HepG2 (cell line): ENCODE data around the gene CD46. TPM values are rescaled to one million over a fixed set of nuclear protein-coding genes. Genes with fewer than 3 reads are reported as not detected.
A peak's percentile ranks its signal among the peaks of the same experiment; 100 is the strongest.

ENCODE experiments used
- ARID2 ChIP-seq: sonication (generic); formaldehyde crosslinking; IDR thresholded peaks from 2 replicates; pipeline ENCODE4 v1.8.1; 2022; ENCODE audit warnings: mild to moderate bottlenecking, missing genetic modification reagents, borderline replicate concordance
- HNRNPK ChIP-seq: fragments of 200-400 bp; formaldehyde crosslinking; IDR thresholded peaks from 2 replicates; pipeline ENCODE4 v1.6.1; 2018; ENCODE audit warnings: low read length, low read depth, moderate library complexity, mild to moderate bottlenecking; ENCODE audit not compliant: poor library complexity, severe bottlenecking
- NRL ChIP-seq: sonication (generic); formaldehyde crosslinking; IDR thresholded peaks from 2 replicates; pipeline ENCODE4 v1.5.0; 2020; ENCODE audit warnings: missing genetic modification reagents, mild to moderate bottlenecking, moderate library complexity, borderline replicate concordance
- SOX5 ChIP-seq: IDR thresholded peaks from 2 replicates; pipeline ENCODE4 v1.6.1; 2016; ENCODE audit warnings: borderline replicate concordance
- ZBTB21 ChIP-seq: sonication (generic); formaldehyde crosslinking; IDR thresholded peaks from 2 replicates; pipeline ENCODE4 v1.4.0; 2020; ENCODE audit warnings: missing genetic modification reagents
- ZNF329 ChIP-seq: sonication (generic); formaldehyde crosslinking; IDR thresholded peaks from 2 replicates; pipeline ENCODE4 v1.9.0; 2021; ENCODE audit warnings: low read depth, mild to moderate bottlenecking, missing genetic modification reagents
- ZNF430 ChIP-seq: sonication (generic); formaldehyde crosslinking; IDR thresholded peaks from 2 replicates; pipeline ENCODE4 v1.9.0; 2021; ENCODE audit warnings: mild to moderate bottlenecking, missing genetic modification reagents
- ZNF660 ChIP-seq: sonication (generic); formaldehyde crosslinking; IDR thresholded peaks from 2 replicates; pipeline ENCODE4 v1.5.1; 2020; ENCODE audit warnings: mild to moderate bottlenecking, low read depth, missing genetic modification reagents, borderline replicate concordance
- ZSCAN21 ChIP-seq: sonication (generic); formaldehyde crosslinking; IDR thresholded peaks from 2 replicates; pipeline ENCODE4 v1.8.0; 2022; ENCODE audit warnings: mild to moderate bottlenecking, missing genetic modification reagents, moderate library complexity, borderline replicate concordance
- polyA plus RNA-seq, 8 experiments: library from polyadenylated mRNA; depleted of rRNA in 3 of 8; stranded (reverse) in 7 of 8; unstranded in 1 of 8; fragments of >200 nt; fragmentation: Illumina TruSeq in 4 of 8; extraction: Trizol in 4 of 8; gene quantifications; 2 replicates each; pipeline versions ENCODE4 v1.2.1 to v1.2.3, GENCODE V29; 2011 to 2016; ENCODE audit warnings: low read depth in 4 of 8, missing spikeins in 1 of 8, mixed read lengths in 1 of 8; ENCODE audit not compliant: insufficient read depth in 1 of 8
- total RNA-seq, 5 experiments: library from RNA; depleted of rRNA; stranded (reverse); fragments of >200 nt; fragmentation: Illumina TruSeq; extraction: Trizol; gene quantifications; 2 replicates each; pipeline ENCODE4 v1.2.3, GENCODE V29; 2016; ENCODE audit warnings: low read depth in 1 of 5
- TF ChIP-seq, protein P1 (sequence below): IDR thresholded peaks from 2 replicates; pipeline ENCODE4 v1.4.0; 2020; ENCODE audit warnings: mild to moderate bottlenecking, missing genetic modification reagents
- TF ChIP-seq, protein P2 (sequence below): IDR thresholded peaks from 2 replicates; pipeline ENCODE4 v1.6.1; 2018; ENCODE audit warnings: missing genetic modification reagents, mild to moderate bottlenecking, missing compliant biosample characterization
- TF ChIP-seq, protein P3 (sequence below): sonication (generic); formaldehyde crosslinking; IDR thresholded peaks from 2 replicates; pipeline ENCODE4 v1.5.1; 2020; ENCODE audit warnings: mild to moderate bottlenecking, missing genetic modification reagents, moderate library complexity
- TF ChIP-seq, protein P4 (sequence below): sonication (generic); formaldehyde crosslinking; IDR thresholded peaks from 2 replicates; pipeline ENCODE4 v1.5.0; 2020; ENCODE audit warnings: mild to moderate bottlenecking, missing genetic modification reagents, borderline replicate concordance
- TF ChIP-seq, protein P5 (sequence below): IDR thresholded peaks from 2 replicates; pipeline ENCODE4 v1.6.1; 2016; ENCODE audit warnings: low read depth, borderline replicate concordance
- TF ChIP-seq, protein P6 (sequence below): sonication (generic); formaldehyde crosslinking; IDR thresholded peaks from 2 replicates; pipeline ENCODE4 v1.4.0; 2020; ENCODE audit warnings: missing genetic modification reagents

The CD46 gene
- total and polyA plus RNA-seq, 2 of the 13 experiments (the other 11 are each of a cell fraction or from before 2014, with no cell fraction given) = 130 to 277 TPM

DNA sequence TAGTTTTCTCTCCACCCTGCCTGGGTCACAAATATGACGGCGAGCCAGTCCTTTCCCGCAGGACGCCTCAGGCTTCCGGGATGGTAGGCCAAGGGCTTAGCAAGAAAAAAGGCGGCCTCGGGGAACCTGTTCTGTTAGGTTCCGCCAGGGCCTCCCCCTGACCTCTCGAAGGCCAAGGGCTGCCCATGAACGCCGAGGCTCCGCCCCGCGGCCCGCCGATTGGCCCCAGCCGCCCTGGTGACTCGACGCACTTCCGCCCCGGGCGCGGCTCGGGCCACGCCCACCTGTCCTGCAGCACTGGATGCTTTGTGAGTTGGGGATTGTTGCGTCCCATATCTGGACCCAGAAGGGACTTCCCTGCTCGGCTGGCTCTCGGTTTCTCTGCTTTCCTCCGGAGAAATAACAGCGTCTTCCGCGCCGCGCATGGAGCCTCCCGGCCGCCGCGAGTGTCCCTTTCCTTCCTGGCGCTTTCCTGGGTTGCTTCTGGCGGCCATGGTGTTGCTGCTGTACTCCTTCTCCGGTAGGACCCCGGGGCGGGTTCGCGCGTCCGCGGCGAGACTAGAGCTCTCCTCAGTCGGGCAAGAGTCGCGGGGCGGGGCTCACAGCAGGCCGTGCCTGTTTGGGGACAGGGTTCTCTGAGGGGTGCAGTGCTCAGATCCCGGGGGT lies at the start of gene CD46 (continued):
- TF ChIP-seq, protein P1, sequence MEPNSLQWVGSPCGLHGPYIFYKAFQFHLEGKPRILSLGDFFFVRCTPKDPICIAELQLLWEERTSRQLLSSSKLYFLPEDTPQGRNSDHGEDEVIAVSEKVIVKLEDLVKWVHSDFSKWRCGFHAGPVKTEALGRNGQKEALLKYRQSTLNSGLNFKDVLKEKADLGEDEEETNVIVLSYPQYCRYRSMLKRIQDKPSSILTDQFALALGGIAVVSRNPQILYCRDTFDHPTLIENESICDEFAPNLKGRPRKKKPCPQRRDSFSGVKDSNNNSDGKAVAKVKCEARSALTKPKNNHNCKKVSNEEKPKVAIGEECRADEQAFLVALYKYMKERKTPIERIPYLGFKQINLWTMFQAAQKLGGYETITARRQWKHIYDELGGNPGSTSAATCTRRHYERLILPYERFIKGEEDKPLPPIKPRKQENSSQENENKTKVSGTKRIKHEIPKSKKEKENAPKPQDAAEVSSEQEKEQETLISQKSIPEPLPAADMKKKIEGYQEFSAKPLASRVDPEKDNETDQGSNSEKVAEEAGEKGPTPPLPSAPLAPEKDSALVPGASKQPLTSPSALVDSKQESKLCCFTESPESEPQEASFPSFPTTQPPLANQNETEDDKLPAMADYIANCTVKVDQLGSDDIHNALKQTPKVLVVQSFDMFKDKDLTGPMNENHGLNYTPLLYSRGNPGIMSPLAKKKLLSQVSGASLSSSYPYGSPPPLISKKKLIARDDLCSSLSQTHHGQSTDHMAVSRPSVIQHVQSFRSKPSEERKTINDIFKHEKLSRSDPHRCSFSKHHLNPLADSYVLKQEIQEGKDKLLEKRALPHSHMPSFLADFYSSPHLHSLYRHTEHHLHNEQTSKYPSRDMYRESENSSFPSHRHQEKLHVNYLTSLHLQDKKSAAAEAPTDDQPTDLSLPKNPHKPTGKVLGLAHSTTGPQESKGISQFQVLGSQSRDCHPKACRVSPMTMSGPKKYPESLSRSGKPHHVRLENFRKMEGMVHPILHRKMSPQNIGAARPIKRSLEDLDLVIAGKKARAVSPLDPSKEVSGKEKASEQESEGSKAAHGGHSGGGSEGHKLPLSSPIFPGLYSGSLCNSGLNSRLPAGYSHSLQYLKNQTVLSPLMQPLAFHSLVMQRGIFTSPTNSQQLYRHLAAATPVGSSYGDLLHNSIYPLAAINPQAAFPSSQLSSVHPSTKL (CRISPR knock-in tag) = peak; percentile 51
- TF ChIP-seq, protein P2, sequence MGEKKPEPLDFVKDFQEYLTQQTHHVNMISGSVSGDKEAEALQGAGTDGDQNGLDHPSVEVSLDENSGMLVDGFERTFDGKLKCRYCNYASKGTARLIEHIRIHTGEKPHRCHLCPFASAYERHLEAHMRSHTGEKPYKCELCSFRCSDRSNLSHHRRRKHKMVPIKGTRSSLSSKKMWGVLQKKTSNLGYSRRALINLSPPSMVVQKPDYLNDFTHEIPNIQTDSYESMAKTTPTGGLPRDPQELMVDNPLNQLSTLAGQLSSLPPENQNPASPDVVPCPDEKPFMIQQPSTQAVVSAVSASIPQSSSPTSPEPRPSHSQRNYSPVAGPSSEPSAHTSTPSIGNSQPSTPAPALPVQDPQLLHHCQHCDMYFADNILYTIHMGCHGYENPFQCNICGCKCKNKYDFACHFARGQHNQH = no peak
- TF ChIP-seq, protein P3, sequence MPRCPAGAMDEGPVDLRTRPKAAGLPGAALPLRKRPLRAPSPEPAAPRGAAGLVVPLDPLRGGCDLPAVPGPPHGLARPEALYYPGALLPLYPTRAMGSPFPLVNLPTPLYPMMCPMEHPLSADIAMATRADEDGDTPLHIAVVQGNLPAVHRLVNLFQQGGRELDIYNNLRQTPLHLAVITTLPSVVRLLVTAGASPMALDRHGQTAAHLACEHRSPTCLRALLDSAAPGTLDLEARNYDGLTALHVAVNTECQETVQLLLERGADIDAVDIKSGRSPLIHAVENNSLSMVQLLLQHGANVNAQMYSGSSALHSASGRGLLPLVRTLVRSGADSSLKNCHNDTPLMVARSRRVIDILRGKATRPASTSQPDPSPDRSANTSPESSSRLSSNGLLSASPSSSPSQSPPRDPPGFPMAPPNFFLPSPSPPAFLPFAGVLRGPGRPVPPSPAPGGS = peak; percentile 57
- TF ChIP-seq, protein P4, sequence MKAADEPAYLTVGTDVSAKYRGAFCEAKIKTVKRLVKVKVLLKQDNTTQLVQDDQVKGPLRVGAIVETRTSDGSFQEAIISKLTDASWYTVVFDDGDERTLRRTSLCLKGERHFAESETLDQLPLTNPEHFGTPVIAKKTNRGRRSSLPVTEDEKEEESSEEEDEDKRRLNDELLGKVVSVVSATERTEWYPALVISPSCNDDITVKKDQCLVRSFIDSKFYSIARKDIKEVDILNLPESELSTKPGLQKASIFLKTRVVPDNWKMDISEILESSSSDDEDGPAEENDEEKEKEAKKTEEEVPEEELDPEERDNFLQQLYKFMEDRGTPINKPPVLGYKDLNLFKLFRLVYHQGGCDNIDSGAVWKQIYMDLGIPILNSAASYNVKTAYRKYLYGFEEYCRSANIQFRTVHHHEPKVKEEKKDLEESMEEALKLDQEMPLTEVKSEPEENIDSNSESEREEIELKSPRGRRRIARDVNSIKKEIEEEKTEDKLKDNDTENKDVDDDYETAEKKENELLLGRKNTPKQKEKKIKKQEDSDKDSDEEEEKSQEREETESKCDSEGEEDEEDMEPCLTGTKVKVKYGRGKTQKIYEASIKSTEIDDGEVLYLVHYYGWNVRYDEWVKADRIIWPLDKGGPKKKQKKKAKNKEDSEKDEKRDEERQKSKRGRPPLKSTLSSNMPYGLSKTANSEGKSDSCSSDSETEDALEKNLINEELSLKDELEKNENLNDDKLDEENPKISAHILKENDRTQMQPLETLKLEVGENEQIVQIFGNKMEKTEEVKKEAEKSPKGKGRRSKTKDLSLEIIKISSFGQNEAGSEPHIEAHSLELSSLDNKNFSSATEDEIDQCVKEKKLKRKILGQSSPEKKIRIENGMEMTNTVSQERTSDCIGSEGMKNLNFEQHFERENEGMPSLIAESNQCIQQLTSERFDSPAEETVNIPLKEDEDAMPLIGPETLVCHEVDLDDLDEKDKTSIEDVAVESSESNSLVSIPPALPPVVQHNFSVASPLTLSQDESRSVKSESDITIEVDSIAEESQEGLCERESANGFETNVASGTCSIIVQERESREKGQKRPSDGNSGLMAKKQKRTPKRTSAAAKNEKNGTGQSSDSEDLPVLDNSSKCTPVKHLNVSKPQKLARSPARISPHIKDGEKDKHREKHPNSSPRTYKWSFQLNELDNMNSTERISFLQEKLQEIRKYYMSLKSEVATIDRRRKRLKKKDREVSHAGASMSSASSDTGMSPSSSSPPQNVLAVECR (CRISPR knock-in tag) = peak; percentile 79
- no peak for TF ChIP-seq HNRNPK
- TF ChIP-seq, protein P5, sequence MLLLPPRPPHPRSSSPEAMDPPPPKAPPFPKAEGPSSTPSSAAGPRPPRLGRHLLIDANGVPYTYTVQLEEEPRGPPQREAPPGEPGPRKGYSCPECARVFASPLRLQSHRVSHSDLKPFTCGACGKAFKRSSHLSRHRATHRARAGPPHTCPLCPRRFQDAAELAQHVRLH = no peak
- no peak for TF ChIP-seq ZBTB21 (CRISPR knock-in tag)
- TF ChIP-seq ARID2 (CRISPR knock-in tag) = peak; percentile 89
- TF ChIP-seq ZNF430 (CRISPR knock-in tag) = peak; percentile 34
- TF ChIP-seq ZNF660 = no peak
- peak; percentile 18; the same call in 1 of the 2 replicates for TF ChIP-seq NRL (CRISPR knock-in tag)
- peak; percentile 8; the same call in 1 of the 2 replicates for TF ChIP-seq SOX5 (CRISPR knock-in tag)
- TF ChIP-seq ZNF329 (CRISPR knock-in tag) = no peak
- TF ChIP-seq ZSCAN21 (CRISPR knock-in tag) = peak; percentile 53
- TF ChIP-seq, protein P6, sequence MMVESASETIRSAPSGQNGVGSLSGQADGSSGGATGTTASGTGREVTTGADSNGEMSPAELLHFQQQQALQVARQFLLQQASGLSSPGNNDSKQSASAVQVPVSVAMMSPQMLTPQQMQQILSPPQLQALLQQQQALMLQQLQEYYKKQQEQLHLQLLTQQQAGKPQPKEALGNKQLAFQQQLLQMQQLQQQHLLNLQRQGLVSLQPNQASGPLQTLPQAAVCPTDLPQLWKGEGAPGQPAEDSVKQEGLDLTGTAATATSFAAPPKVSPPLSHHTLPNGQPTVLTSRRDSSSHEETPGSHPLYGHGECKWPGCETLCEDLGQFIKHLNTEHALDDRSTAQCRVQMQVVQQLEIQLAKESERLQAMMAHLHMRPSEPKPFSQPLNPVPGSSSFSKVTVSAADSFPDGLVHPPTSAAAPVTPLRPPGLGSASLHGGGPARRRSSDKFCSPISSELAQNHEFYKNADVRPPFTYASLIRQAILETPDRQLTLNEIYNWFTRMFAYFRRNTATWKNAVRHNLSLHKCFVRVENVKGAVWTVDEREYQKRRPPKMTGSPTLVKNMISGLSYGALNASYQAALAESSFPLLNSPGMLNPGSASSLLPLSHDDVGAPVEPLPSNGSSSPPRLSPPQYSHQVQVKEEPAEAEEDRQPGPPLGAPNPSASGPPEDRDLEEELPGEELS (CRISPR knock-in tag) = no peak
